Measurements from ENCODE around the gene P3H1.

Gene P3H1

DNA sequence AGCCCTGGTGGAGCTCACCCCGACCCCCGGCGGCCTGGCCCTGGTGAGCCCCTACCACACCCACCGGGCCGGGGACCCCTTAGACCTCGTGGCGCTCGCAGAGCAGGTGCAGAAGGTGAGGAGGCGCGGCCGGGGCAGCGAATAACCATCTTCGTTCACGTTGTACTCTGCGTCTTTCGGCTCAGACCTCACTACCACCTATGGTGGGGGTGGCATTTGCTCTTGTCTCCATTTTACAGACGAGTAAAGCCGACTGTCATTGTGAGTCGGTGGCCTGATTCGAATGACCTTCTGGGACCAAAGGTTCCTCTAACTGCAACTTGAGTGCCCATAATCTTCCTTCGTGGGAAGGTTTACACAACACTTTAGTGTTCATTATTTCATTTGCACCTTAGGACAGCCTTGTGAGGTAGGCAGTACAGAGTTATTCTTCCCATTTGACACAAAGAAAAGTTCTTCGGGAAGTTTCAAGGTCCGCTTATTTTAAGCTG is 727 bp upstream of the P3H1 start:
- Histone ChIP-seq H2AFZ (ENCODE audit: low read depth, low read length) (peak overlapping the region; percentile 96), H3K9ac (ENCODE audit: low read length) (peak overlapping the region; percentile 96), H2BK15ac (ENCODE audit: low read depth, poor library complexity, severe bottlenecking) (peak overlapping the region; percentile 73), H3K9me3 (ENCODE audit: control insufficient read depth, low read length) (no peaks in the 10 kb centered on the region), H3K14ac (ENCODE audit: low read length in 2 of 2) (peak overlapping the region in 1 of 2 experiments; percentile 78), H2BK12ac (ENCODE audit: low read length in 2 of 2) (no peak overlapping the region), H3K23ac (ENCODE audit: low read length in 2 of 2) (no peak overlapping the region), H3K4ac (ENCODE audit: low read depth in 1 of 2, low read length in 2 of 2) (peak overlapping the region in 1 of 2 experiments; percentile 89), H2AK5ac (ENCODE audit: low read length, severe bottlenecking) (no peak overlapping the region), H3K4me2 (ENCODE audit: low read length, poor library complexity, severe bottlenecking) (peak overlapping the region; percentile 48), H3K18ac (ENCODE audit: low read depth in 1 of 2, low read length in 2 of 2) (peak overlapping the region; percentile 46 to 89), H3K79me1 (replicated peaks; ENCODE audit: low read length, poor library complexity, severe bottlenecking) (peaks cover 13% of the 10 kb centered on the region), H3K4me3 (ENCODE audit: insufficient read depth in 1 of 2, low read depth in 1 of 2, low read length in 2 of 2) (peak overlapping the region; percentile 89 to 98), H3K4me1 (ENCODE audit: control insufficient read depth, insufficient read depth, low read depth, low read length) (peaks cover 2% of the 10 kb centered on the region), H4K8ac (ENCODE audit: low read length) (no peak overlapping the region), H4K91ac (ENCODE audit: low read length) (no peak overlapping the region), H3K36me3 (ENCODE audit: control insufficient read depth in 1 of 2, insufficient read depth in 2 of 2, low read depth in 1 of 2, low read length in 2 of 2) (peaks cover 3 to 5% of the 10 kb centered on the region in 2 experiments), H2BK120ac (ENCODE audit: low read depth, low read length) (peak overlapping the region; percentile 73), H2BK5ac (ENCODE audit: low read depth, low read length, poor library complexity, severe bottlenecking) (no peak overlapping the region), H3K27me3 (ENCODE audit: control insufficient read depth in 1 of 2, insufficient read depth in 1 of 2, low read length in 2 of 2) (no peaks in the 10 kb centered on the region), H3K27ac (ENCODE audit: low read length, poor library complexity, severe bottlenecking) (no peak overlapping the region)
- 4% methylated on average over 23 of the region's 23 CpGs for WGBS
- DNase-seq: no peak

DNA sequence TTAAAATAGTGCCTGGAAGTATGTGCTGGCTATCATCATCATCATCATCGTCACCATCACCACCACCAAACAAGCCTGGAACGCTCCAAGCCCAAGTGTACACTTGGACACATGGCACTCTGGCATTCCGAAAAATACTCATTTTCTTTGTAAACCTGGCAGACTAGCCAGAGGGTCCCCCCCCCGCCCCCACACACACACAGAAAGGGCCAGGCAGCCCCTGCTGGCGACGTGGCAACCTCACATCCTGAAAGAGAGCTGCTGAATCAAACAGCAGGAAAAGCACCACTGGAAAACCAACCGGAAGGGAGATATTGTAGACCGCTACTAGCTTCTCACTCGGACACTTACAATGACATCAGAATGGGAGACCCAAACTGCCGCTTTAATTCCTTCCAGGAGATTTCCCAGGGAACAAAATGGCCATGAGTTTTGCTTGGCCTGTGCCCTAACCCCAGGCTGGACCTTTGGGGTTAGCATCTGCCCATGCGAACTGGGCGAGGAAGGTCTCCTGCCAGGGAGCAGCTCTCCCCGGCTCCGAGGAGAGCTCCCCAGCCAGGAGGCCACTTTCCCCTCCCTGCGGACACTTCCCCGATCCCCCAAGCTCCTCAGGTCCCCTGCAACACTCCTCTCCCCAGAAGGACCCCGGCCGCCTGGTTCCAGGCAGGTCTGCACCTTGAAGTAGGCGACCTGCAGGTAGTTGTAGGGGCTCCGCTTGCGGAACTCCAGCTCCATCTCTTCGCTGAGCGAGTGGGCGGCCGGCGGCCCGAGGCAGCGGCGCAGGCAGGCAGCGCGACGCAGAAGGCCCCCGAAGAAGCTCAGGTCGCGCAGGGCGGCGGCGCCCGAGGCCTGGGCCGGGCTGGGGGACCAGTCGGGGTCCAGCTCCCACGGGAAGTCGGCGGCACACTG is 742 bp downstream of the P3H1 start:
- Histone ChIP-seq H2BK15ac (ENCODE audit: low read depth, poor library complexity, severe bottlenecking) (peak overlapping the region; percentile 68), H4K8ac (ENCODE audit: low read length) (peak overlapping the region; percentile 66), H3K18ac (ENCODE audit: low read depth in 1 of 2, low read length in 2 of 2) (peak overlapping the region; percentile 59 to 98), H2BK120ac (ENCODE audit: low read depth, low read length) (no peak overlapping the region), H2BK12ac (ENCODE audit: low read length in 2 of 2) (peak overlapping the region in 1 of 2 experiments; percentile 11), H3K36me3 (ENCODE audit: control insufficient read depth in 1 of 2, insufficient read depth in 2 of 2, low read depth in 1 of 2, low read length in 2 of 2) (peaks cover 11 to 20% of the 10 kb centered on the region in 2 experiments), H3K23ac (ENCODE audit: low read length in 2 of 2) (peak overlapping the region in 1 of 2 experiments; percentile 99), H3K27me3 (ENCODE audit: control insufficient read depth in 1 of 2, insufficient read depth in 1 of 2, low read length in 2 of 2) (no peaks in the 10 kb centered on the region), H3K4me1 (ENCODE audit: control insufficient read depth, insufficient read depth, low read depth, low read length) (peaks cover 5% of the 10 kb centered on the region), H3K79me1 (replicated peaks; ENCODE audit: low read length, poor library complexity, severe bottlenecking) (peaks cover 17% of the 10 kb centered on the region), H3K4ac (ENCODE audit: low read depth in 1 of 2, low read length in 2 of 2) (peak overlapping the region; percentile 15 to 89), H3K9me3 (ENCODE audit: control insufficient read depth, low read length) (no peaks in the 10 kb centered on the region), H2AFZ (ENCODE audit: low read depth, low read length) (peak overlapping the region; percentile 80), H4K91ac (ENCODE audit: low read length) (peak overlapping the region; percentile 20), H3K9ac (ENCODE audit: low read length) (peak overlapping the region; percentile 96), H3K4me3 (ENCODE audit: insufficient read depth in 1 of 2, low read depth in 1 of 2, low read length in 2 of 2) (peak overlapping the region; percentile 95 to 98), H2BK5ac (ENCODE audit: low read depth, low read length, poor library complexity, severe bottlenecking) (no peak overlapping the region), H3K27ac (ENCODE audit: low read length, poor library complexity, severe bottlenecking) (peak overlapping the region; percentile 58), H2AK5ac (ENCODE audit: low read length, severe bottlenecking) (no peak overlapping the region), H3K14ac (ENCODE audit: low read length in 2 of 2) (peak overlapping the region in 1 of 2 experiments; percentile 100), H3K4me2 (ENCODE audit: low read length, poor library complexity, severe bottlenecking) (peak overlapping the region; percentile 78)
- WGBS: 2% methylated on average over 38 of the region's 44 CpGs
- peak; percentile 91 for DNase-seq

DNA sequence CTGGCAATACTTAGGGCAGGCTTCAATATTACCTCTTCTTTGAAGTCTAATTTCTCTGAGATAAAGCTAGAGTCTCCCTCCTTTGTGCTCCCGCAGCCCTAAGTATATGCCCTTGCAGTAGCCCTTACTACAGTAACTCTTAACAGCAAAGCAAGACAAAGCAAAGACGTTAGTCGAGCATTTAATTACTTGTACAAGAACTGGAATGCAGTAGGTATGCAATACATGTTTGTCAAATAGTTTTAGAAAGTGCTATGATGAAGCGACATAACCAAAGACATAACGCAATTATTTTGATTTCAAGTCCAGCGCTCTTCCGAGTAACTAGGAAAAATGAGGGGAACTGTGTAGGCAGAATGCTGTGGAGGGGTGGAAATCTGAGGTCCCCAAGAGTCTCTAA is 1.6 kb downstream of the P3H1 start:
- 43% methylated on average over 6 of the region's 7 CpGs for WGBS
- no peak overlapping the region for H2AFZ ChIP-seq (ENCODE audit: low read depth, low read length)

DNA sequence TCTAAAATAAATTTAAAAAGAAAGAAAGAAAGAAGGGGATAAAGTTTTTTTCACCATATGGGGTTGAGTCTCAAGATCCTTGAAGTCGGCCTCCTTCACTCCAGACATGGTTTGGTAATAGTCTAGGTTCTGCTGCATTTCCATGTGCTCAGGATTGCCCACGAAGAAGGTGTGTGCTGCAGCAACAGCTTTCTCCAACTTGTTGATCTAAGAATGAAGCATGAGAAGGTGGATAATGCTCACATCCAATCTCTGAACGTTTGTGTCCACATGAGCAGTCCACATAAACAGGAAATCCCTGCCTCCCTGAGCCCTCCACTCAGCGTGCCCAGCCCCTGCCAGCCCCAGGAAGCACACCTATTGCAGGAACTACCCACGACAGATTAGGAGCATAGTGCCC is 4.6 kb downstream of the P3H1 start:
- Histone ChIP-seq H3K9ac (ENCODE audit: low read length) (peak overlapping the region; percentile 47), H2BK5ac (ENCODE audit: low read depth, low read length, poor library complexity, severe bottlenecking) (no peak overlapping the region), H3K27me3 (ENCODE audit: control insufficient read depth in 1 of 2, insufficient read depth in 1 of 2, low read length in 2 of 2) (no peaks in the 10 kb centered on the region), H3K4me2 (ENCODE audit: low read length, poor library complexity, severe bottlenecking) (no peak overlapping the region), H2AFZ (ENCODE audit: low read depth, low read length) (no peak overlapping the region), H3K4ac (ENCODE audit: low read depth in 1 of 2, low read length in 2 of 2) (no peak overlapping the region), H4K8ac (ENCODE audit: low read length) (peak overlapping the region; percentile 17), H3K14ac (ENCODE audit: low read length in 2 of 2) (no peak overlapping the region), H3K36me3 (ENCODE audit: control insufficient read depth in 1 of 2, insufficient read depth in 2 of 2, low read depth in 1 of 2, low read length in 2 of 2) (peaks cover 39 to 47% of the 10 kb centered on the region in 2 experiments), H3K27ac (ENCODE audit: low read length, poor library complexity, severe bottlenecking) (no peak overlapping the region), H3K79me1 (replicated peaks; ENCODE audit: low read length, poor library complexity, severe bottlenecking) (peaks cover 22% of the 10 kb centered on the region), H3K9me3 (ENCODE audit: control insufficient read depth, low read length) (no peaks in the 10 kb centered on the region), H2BK12ac (ENCODE audit: low read length in 2 of 2) (no peak overlapping the region), H3K23ac (ENCODE audit: low read length in 2 of 2) (no peak overlapping the region), H2AK5ac (ENCODE audit: low read length, severe bottlenecking) (no peak overlapping the region), H3K4me3 (ENCODE audit: insufficient read depth in 1 of 2, low read depth in 1 of 2, low read length in 2 of 2) (no peak overlapping the region), H4K91ac (ENCODE audit: low read length) (peak overlapping the region; percentile 9), H3K4me1 (ENCODE audit: control insufficient read depth, insufficient read depth, low read depth, low read length) (peaks cover 5% of the 10 kb centered on the region), H3K18ac (ENCODE audit: low read depth in 1 of 2, low read length in 2 of 2) (no peak overlapping the region), H2BK120ac (ENCODE audit: low read depth, low read length) (no peak overlapping the region), H2BK15ac (ENCODE audit: low read depth, poor library complexity, severe bottlenecking) (no peak overlapping the region)
- no peak for DNase-seq
- WGBS: 80% methylated on average over 5 of the region's 5 CpGs

More for the DNA sequence above, 1.6 kb downstream of the P3H1 start:
- no peaks in the 10 kb centered on the region for H3K27me3 ChIP-seq (ENCODE audit: control insufficient read depth in 1 of 2, insufficient read depth in 1 of 2, low read length in 2 of 2)
- H3K4me1 ChIP-seq (ENCODE audit: control insufficient read depth, insufficient read depth, low read depth, low read length): peaks cover 5% of the 10 kb centered on the region
- H3K9me3 ChIP-seq (ENCODE audit: control insufficient read depth, low read length): no peaks in the 10 kb centered on the region
- no peak overlapping the region for H2BK15ac ChIP-seq (ENCODE audit: low read depth, poor library complexity, severe bottlenecking)
- H2BK12ac ChIP-seq (ENCODE audit: low read length in 2 of 2): no peak overlapping the region
- no peak overlapping the region for H3K18ac ChIP-seq (ENCODE audit: low read depth in 1 of 2, low read length in 2 of 2)
- H3K27ac ChIP-seq (ENCODE audit: low read length, poor library complexity, severe bottlenecking): peak overlapping the region; percentile 58
- peaks cover 19 to 21% of the 10 kb centered on the region in 2 experiments for H3K36me3 ChIP-seq (ENCODE audit: control insufficient read depth in 1 of 2, insufficient read depth in 2 of 2, low read depth in 1 of 2, low read length in 2 of 2)
- H2AK5ac ChIP-seq (ENCODE audit: low read length, severe bottlenecking): no peak overlapping the region
- H3K4me3 ChIP-seq (ENCODE audit: insufficient read depth in 1 of 2, low read depth in 1 of 2, low read length in 2 of 2): peak overlapping the region; percentile 95 to 98
- no peak overlapping the region for H3K23ac ChIP-seq (ENCODE audit: low read length in 2 of 2)
- H2BK120ac ChIP-seq (ENCODE audit: low read depth, low read length): no peak overlapping the region
- no peak overlapping the region for H3K4ac ChIP-seq (ENCODE audit: low read depth in 1 of 2, low read length in 2 of 2)
- no peak overlapping the region for H2BK5ac ChIP-seq (ENCODE audit: low read depth, low read length, poor library complexity, severe bottlenecking)
- H3K9ac ChIP-seq (ENCODE audit: low read length): peak overlapping the region; percentile 96
- peaks cover 14% of the 10 kb centered on the region for H3K79me1 ChIP-seq (replicated peaks; ENCODE audit: low read length, poor library complexity, severe bottlenecking)
- DNase-seq: no peak
- H4K91ac ChIP-seq (ENCODE audit: low read length): no peak overlapping the region
- H3K4me2 ChIP-seq (ENCODE audit: low read length, poor library complexity, severe bottlenecking): peak overlapping the region; percentile 78
- H4K8ac ChIP-seq (ENCODE audit: low read length): no peak overlapping the region
- no peak overlapping the region for H3K14ac ChIP-seq (ENCODE audit: low read length in 2 of 2)
